GM21619 (cell line): Measurements from ENCODE around the gene MECR.
"Not testable (repeated sequence)": the region's sequence is repeated elsewhere in the genome, so short reads cannot be mapped to it uniquely, and the experiment has no call there.

Experiments used
- ATAC-seq: cut with Tn5 transposase; IDR thresholded peaks from one replicate; pipeline ENCODE4 v1.9.1; 2021; ENCODE audit not compliant: unreplicated experiment

The MECR gene

GRCh38 chr1:29236712-29237128 lies 6.0 kb upstream of the MECR start:
- no peak for ATAC-seq

GRCh38 chr1:29235955-29236711 lies 5.4 kb upstream of the MECR start, which contains the start of gene PTPRU:
Gene PTPRU (plus strand): TSS chr1:29236522. CDS start chr1:29236645, 123 bp downstream.
- ATAC-seq, result peak; percentile 63

GRCh38 chr1:29234881-29235280 lies 4.1 kb upstream of the MECR start:
- ATAC-seq, result not testable (repeated sequence)

GRCh38 chr1:29234471-29234870 lies 3.7 kb upstream of the MECR start:
- no peak for ATAC-seq

- no peak for ATAC-seq
Measured at GRCh38 chr1:29233693-29234092, 3.0 kb upstream of the MECR start.

- no peak for ATAC-seq
Measured at GRCh38 chr1:29232387-29232786, 1.7 kb upstream of the MECR start.

GRCh38 chr1:29230204-29230552 lies 556 bp downstream of the MECR start:
- no peak for ATAC-seq

- ATAC-seq, result no peak
Measured at GRCh38 chr1:29227511-29227910, 3.2 kb downstream of the MECR start.

- no peak for ATAC-seq
Measured at GRCh38 chr1:29225361-29225760, 5.4 kb downstream of the MECR start.

GRCh38 chr1:29224356-29224837 lies 6.3 kb downstream of the MECR start:
- no peak for ATAC-seq

GRCh38 chr1:29223521-29223920 lies 7.2 kb downstream of the MECR start:
- no peak for ATAC-seq

- ATAC-seq, result no peak
Measured at GRCh38 chr1:29222686-29223085, 8.0 kb downstream of the MECR start.

GRCh38 chr1:29222260-29222659 lies 8.5 kb downstream of the MECR start:
- ATAC-seq, result not testable (repeated sequence)

GRCh38 chr1:29221296-29221695 lies 9.4 kb downstream of the MECR start:
- no peak for ATAC-seq

- no peak for ATAC-seq
Measured at GRCh38 chr1:29218223-29218622, 12.5 kb downstream of the MECR start.

- ATAC-seq, result no peak
Measured at GRCh38 chr1:29217633-29218032, 13.1 kb downstream of the MECR start.

GRCh38 chr1:29213055-29213454 lies 17.7 kb downstream of the MECR start:
- ATAC-seq, result no peak

GRCh38 chr1:29211086-29212030 lies 19.4 kb downstream of the MECR start:
- peak; percentile 12 for ATAC-seq

GRCh38 chr1:29210278-29211085 lies 20.3 kb downstream of the MECR start:
- ATAC-seq, result peak; percentile 66

GRCh38 chr1:29209173-29209572 lies 21.6 kb downstream of the MECR start:
- ATAC-seq, result no peak

GRCh38 chr1:29208442-29208841 lies 22.3 kb downstream of the MECR start:
- no peak for ATAC-seq
